GM10847 (cell line): ENCODE data around the gene NDST1.

Source experiments
- POLR2A ChIP-seq: IDR thresholded peaks from 2 replicates; pipeline ENCODE4 v1.6.1; 2011; ENCODE audit not compliant: insufficient read length; ENCODE audit errors: extremely low read depth

NDST1 gene

DNA sequence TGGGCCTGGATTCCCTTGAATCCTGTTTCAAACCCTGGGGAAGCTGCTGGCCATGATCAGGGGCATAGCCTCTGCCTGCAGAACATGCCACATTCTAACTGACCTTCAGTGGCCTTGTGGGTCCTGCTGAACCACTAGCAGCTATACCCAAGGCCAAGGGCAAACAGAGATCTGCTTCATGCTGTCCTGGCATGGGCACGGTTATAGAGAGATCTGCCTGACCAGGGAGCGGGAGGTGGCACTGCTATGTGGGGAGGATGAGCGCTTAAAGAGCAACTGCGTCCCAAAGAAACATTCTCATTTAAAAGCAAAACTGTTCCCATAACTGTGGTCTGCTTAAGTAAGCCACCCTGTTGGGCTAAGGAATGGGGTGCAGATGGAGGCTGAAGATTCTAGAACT lies 96.1 kb downstream of the NDST1 start:
- no peak for TF ChIP-seq POLR2A

DNA sequence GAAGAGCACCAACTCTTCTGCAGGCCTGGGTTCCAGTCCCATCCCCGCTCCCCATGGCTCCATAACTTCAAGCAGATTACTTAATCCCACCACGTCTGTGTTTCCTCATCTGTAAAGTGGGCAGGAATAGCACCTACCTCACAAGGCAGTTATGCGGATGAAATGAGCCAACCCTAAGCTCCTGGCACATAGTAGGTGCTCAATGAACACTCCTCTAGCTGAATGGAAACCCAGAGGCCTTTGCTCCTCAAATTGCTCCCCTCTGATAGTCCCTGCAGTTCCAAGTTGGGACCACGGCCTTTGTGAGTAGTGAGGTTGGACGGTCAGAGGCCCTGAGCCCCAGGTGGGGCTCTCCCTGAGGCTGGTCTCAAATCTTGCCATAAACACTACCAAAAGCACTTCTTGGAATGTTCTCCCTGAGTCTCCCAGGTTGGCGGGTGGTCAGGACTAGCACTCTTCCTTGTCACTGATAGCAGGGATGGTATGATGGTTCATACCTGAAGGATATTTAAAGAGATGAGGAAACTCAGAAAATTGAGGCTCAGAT lies 97.0 kb downstream of the NDST1 start:
- no peak for TF ChIP-seq POLR2A

DNA sequence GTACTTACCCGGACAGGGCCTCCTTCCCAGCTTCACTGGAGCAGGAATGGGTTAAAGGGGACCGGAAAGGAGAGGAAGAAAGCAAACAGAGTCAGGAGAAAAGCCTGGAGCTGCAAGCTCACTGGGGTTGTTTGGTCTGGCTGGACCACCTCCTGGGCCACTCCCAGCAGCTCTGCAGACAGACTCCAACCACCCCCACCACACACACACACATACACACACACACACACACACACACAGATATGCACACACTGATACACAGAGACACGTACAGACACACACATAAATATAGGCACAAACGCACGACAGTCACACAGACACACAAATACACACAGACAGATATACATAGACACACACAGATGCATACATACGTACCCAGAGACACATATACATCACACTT lies 97.6 kb downstream of the NDST1 start:
- no peak for TF ChIP-seq POLR2A

DNA sequence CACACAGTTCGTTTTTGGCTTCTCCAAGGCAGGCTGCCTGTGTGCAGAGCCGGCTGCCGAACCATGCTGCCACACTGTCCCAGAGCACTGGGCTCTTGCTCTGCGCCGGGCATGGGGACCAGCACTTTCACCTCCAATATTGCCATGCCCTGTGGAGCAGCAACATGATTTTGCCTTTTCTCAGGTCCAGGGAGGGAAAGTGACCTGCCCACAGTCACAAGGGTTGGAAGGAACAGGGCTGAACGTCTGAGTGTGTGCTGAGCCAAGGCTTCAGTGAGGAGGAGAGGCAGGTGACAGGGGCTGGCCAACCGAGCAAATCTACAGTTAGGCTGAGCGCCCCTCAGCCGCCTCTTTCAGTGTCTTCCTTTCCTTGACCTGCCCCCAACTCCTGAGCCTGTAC lies 98.5 kb downstream of the NDST1 start:
- no peak for TF ChIP-seq POLR2A

DNA sequence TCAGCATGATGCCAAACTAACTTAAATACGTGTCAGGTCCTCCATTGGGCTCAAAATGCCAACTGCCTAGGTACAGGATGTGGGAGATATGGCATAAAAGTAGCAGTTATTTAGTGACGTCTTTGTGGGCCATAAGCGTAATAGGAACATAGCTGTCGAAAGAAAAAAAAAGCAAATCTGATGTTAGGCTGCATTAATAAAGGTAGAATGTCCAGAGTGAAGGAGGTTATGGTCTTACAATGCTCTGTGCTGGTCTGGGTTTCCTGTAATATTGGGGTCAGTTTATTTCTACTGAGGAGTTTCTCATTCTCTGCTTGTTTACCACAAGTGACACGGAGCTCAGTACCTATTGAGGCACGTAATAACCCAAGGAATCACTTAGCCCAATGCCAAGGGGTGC lies 99.2 kb downstream of the NDST1 start:
- TF ChIP-seq POLR2A = no peak
